Mucosa of gallbladder (tissue), 1 donor: ENCODE data around the gene MSH4. TPM values are rescaled to one million over a fixed set of nuclear protein-coding genes. Genes with fewer than 3 reads are reported as not detected.
"Not testable (repeated sequence)": the region's sequence is repeated elsewhere in the genome, so short reads cannot be mapped to it uniquely, and the experiment has no call there.

Experiments used
- DNase-seq: peaks from one replicate; pipeline ENCODE4 v3.0.0-alpha.2; 2020; ENCODE audit warnings: low spot score
- total RNA-seq: library from RNA; stranded (reverse); gene quantifications from one replicate; pipeline ENCODE4 v1.2.1, GENCODE V29; 2021
- donor health status: DM: no; HTN: no; CAD: no.

Gene MSH4
- total RNA-seq, 1 donor from 2014 or later: 0.32 TPM

DNA sequence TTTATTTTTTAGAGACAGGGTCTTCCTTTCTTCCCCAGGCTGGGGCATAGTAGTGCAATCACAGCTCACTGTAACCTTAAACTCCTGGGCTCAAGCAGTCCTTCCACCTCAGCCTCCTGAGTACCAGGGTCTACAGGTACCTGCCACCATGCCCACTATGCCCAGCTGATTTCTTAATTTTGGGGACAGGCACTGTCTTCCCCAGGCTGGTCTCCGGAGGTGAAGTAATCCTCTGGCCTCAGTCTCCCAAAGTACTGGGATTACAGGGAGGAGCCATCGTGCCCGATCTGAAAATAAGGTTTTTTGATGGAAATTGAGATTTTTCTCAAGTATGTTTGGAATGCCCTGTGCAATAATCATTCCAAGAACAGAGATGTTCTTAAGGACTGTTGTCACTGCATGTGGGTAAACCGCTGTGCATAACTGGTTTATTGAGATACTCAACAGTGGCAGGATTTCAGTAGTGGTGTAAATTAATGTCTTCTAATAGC lies 934 bp upstream of the MSH4 start:
- no peak for DNase-seq

DNA sequence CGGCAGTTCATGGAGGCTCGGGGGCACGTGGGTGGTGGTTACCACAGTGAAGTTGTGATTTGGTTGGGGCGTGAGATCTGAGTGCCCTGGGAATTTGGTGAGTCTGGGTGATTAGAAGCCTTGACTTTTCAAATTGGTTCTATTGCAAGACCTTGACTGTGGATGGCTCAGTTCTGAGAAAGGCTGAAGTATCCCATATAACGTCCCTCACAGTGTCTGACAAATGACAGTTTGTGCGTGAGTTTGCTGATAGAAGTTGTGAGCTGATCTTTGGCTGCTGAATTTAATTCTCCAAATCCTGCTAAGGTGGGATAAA lies 549 bp downstream of the MSH4 start:
- DNase-seq: no peak

DNA sequence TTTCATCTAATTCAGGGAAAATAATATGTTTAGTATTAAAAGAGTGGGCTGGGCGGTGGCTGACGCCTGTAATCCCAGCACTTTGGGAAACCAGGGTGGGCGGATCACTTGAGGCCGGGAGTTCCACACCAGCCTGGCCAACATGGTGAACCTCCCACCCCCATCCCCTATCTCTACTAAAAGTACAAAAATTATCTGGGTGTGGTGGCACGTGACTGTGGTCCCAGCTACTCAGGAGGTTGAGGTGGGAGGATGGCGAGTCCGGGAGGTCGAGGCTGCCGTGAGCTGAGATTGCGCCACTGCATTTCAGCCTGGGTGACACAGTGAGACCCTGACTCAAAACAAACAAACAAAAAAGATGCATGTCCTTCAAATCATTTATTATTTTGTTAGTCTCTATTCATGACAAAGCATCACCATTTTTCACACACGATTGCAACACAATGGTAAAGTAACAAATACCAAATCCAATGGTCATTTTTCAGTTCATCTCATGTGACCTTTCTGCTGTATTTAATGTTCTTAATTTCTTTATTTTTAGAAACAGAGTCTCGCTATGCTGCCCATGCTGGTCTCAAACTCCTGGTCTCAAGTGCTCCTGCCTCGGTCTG lies 1.0 kb downstream of the MSH4 start:
- DNase-seq: no peak

DNA sequence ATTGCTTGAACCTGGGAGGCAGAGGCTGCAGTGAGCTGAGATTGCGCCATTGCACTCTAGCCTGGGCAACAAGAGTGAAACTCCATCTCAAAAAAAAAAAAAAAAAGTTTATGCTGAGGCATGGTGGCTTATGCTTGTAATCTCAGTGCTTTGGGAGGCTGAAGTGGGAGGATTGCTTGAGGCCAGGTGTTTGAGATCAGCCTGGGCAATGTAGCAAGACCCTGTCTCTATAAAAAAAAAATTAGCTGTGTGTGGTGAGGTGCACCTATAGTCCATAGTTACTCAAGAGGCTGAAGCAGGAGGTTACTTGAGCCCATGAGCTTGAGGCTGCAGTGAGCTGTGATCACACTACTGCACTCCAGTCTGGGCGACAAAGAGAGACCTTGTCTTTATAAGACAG lies 4.8 kb downstream of the MSH4 start:
- not testable (repeated sequence) for DNase-seq

DNA sequence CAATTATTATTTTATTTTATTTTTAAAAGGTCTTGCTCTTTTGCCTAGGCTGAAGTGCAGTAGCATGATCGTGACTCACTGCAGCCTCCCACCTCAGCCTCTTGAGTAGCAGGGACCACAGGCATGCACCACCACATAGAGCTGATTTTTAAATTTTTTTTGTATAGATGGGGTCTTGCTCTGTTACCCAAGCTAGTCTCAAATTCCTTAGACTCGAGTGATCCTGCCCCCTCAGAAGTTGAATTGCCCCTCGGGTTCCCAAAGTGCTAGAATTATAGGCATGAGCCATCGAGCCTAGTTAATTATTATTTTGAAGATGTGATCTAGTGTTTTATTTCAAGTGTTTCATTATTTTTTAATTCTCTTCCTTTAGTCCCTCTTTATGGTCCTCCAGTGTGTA lies 12.2 kb downstream of the MSH4 start:
- no peak for DNase-seq

DNA sequence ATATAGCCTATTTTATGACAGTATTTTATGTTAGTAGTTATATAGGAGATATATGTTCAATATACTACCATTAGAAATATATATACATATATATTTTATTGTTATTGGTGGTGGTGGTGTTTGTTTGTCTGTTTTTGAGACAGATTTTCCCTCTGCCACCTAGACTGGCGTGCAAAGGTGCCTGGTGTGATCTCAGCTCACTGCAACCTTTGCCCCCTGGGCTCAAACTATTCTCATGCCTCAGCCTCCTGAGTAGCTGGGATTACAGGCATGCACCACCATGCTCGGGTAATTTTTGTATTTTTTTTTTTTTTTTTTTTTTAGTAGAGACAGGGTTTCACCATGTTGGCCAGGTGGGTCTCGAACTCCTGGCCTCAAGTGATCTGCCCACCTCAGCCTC lies 13.4 kb downstream of the MSH4 start:
- DNase-seq: not testable (repeated sequence)

DNA sequence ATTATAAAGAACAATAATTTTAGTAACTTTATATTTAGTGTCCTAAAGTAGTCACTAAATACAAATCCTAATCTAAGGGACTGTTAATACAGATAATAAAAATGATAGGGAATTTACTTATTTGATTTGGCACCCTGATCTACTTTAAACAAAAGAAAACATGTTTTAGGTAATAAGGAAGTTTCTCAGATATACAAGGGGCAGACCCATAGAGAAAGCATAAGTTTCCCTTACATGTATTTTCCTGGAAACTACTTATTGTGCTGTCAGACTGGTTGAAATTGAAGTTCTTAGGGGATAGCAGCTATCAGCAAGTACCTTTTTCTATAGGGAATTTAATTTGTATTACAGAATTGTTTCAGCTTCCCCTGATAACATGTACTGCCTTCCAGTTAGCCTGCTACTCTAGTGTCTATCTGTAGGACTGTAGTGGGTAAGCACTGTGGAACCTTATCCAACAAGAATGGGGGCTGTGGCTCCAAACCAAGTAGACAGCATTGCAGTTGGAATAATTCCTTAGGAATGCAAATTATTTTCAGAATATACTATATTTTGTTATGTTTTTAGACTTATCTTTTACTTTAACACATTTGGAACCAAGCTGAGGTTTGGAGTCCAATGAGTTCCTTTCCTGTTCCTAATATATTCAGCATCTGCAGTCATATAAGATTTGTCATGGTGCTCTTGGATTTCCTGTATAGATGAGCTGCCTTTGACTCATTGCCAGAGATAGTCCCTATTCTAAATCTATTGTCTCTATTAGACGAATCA lies 14.7 kb downstream of the MSH4 start:
- DNase-seq: no peak

DNA sequence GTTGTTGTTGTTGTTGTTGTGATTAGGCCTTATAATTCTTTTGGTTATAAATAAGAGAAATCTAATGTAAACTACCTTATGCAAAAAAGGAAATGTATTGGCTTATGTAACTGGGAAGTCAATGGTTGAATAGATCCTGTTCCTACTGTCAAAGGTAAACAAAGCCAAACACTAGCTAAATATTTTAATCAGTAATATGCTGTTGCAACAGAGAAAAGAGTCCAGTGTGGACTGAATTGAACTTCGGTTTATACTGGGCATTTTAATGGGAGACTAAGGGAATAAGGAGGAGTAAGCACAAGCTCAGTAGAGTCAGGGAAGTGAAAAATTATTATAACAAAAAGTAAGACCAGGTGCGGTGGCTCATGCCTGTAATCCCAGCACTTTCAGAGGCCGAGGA lies 15.4 kb downstream of the MSH4 start:
- DNase-seq: no peak

DNA sequence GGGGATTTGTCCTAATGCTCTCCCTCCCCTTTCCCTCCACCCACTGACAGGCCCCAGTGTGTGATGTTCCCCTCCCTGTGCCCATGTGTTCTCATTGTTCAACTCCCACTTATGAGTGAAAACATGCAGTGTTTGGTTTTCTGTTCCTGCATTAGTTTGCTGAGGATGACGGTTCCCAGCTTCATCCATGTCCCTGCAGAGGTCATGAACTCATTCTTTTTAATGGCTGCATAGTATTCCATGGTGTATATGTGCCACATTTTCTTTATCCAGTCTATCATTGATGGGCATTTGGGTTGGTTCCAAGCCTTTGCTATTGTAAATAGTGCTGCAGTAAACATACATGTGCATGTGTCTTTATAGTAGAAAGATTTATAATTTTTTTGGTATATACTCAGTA lies 26.9 kb downstream of the MSH4 start:
- DNase-seq: not testable (repeated sequence)

DNA sequence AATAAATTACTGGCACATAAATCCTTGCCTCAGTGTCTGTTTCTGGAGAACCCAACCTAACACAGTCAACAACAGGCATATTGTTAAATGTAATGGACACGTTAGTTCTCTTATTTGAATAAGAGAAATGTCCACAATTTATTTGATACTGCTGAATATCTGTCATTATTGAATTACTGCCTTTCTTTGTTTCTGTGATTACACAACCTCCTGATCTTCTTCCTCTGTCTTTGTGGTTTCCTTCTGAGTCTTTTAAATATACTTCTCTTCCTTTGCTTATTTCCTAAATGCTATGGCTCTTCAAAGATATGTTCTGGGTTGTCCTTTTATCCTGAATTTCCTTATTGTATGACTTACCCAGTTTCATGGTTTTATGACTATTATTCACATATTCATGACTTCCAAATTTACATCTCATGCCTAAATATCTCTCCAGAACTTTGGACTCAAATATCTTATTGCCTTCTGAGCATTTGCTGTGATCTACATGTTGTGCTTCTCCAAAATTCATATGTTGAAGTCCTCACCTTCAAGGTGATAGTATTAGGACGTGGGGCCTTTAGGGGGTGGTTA lies 39.9 kb downstream of the MSH4 start:
- DNase-seq: no peak

DNA sequence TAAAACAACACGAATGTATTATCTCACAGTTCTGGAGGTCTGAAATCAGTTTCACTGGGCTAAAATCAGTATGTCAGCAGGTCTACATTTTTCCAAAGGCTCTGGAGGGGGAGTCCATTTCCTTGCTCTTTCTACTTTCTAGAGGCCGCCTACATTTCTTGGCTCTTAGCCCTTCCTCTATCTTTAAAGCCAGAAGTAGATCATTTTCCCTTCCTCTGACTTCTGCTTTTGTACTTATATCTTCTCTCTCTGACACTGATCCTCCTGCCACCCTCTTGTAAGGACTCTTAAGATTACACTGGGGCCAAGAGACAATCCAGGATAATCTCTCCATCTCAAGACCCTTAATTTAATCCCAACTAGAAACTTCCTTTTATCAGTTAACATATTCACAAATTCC lies 41.4 kb downstream of the MSH4 start:
- DNase-seq: no peak

DNA sequence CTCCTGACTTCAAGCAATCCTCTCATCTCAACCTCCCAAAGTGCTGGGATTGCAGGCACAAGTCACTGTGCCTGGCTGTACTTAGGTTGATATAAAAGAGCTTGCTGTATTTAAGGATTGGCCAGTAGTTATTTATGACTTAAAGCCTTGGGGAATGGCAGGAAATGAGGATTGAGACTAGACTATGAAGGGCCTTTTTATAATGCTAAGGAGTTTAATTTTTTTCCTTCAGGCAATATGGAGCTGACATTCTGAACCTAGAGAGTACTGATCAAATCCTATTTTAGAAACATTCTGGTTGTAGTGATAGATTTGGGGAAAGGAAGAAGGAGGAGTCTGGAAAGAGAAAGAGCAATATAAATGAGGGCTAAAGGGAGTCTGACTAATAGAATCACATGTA lies 44.7 kb downstream of the MSH4 start:
- DNase-seq: no peak

DNA sequence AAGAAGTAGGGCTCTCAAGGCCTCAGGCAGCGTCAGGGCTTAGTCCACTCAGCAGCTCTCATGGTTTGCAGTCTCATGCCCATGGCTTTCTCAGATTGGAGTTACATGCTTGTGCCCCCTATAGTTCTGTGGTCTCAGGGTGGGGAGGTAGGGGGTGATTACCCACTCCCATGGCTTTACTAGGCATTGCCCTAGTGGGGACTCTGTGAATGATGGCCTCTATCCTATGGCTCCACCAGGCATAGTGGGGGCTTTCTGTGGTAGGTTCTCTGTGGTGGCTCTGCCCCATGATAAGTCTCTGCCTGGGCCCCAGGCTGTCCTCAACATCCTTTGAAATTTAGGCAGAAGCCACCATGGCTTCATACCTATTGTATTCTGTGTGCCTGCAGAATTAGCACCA lies 48.9 kb downstream of the MSH4 start:
- DNase-seq: no peak

DNA sequence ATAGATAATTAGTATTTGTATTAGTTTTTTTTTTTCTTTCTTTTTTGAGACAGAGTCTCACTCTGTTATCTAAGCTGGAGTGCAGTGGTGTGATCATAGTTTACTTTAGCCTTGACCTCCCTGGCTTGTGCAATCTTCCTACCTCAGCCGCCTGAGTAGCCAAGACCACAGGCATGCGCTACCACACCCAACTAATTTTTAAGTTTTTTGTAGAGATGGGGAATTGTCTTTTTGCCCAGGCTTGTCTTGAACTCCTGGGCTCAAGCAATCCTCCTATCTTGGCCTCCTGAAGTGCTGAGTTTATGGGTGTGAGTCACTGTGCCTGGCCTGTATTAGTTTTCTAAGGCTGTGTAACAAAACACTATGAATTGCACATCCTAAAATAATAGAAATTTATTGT lies 58.3 kb downstream of the MSH4 start:
- no peak for DNase-seq

DNA sequence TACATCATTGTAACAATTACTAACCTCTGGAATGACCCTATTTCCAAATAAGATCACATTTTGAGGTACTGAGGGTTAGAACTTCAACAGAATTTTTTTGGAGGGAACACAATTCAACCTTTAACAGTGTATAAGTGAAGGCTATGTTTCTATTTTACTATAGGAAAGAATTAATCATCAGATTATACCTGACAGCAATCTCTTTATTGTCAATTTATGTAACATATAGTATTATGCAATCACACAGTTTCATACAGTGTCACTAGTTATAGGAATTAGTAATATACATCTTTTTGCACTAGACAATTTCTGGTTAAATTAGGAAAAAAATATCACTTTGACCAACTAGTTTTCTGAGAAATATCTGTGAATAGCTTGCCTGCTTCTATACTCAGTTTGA lies 59.1 kb downstream of the MSH4 start:
- DNase-seq: no peak

DNA sequence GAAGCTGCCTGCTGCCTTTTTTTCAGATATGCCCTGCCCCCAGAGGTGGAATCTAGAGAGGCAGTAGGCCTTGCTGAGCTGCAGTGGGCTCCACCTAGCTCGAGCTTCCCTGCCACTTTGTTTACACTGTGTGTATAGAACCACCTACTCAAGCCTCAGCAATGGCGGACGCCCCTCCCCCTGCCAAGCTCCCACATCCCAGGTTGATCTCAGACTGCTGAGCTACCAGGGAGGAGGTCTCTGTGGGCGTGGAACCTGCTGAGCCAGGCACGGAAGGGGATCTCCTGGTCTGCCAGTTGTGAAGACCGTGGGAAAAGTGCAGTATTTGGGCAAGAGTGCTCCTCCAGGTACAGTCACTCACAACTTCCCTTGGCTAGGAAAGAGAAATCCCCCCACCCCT lies 65.1 kb downstream of the MSH4 start:
- no peak for DNase-seq

DNA sequence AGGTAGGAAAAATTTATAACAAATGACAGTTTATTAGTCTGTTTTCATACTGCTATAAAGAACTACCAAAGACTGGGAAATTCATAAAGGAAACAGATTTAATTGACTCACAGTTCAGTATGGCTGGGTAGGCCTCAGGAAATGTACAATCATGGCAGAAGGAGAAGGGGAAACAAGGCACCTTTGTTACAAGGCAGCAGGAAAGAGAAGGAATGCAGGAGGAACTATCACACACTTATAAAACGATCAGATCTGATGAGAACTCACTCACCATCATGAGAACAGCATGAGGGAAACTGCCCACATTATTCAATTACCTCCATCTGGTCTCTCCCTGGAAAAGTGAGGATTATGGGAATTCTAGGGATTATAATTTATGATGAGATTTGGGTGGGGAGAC lies 74.3 kb downstream of the MSH4 start:
- no peak for DNase-seq

DNA sequence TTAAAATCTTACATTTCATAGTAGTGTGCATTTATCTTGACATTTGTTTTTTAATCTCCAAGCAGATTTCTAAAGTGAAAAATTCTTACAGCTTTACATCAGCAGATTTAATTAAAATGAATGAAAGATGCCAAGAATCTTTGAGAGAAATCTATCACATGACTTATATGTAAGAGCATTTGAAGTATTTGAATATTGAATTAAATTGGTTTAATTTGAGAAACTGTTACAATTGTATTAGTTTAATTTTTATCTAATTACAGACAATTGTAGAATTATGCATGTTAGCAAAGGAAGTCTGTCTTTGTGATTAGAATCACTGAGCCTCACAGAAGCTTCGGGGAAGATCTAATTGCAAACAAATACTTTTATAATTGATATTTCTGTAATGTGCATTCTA lies 83.3 kb downstream of the MSH4 start:
- no peak for DNase-seq

DNA sequence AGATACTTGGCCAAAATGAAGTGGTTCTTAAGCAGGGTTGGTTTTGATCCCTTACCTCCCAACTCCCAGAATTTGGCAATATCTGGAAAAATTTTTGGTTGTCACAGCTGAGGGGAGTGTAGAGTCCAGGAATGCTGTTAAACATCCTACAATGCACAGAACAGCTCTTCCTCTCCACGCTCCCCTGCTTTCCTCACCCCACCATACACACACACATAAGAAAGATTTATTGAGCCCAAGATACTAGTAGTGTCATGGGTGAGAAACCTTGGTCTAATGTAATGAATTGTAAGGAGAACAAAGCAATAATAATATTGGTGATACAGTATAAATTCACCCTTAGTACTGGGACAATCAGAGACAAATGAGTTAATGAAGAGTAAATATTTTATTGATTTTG lies 87.8 kb downstream of the MSH4 start:
- no peak for DNase-seq

DNA sequence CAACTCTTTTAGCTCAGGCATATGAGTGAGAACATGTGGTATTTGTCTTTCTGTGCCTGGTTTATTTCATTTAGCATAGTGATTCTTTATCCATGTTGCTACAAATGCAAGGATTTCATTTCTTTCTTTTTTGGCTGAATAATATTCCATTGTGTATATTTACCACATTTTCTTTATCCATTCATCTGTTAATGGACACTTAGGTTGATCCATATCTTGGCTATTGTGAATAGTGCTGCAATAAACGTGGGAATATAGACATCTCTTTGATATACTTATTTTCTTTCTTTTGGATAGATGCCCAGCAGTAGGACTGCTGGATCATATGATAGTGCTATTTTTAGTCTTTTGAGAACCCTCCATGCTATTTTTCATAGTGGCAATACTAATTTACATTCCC lies 104.7 kb downstream of the MSH4 start:
- DNase-seq: no peak

DNA sequence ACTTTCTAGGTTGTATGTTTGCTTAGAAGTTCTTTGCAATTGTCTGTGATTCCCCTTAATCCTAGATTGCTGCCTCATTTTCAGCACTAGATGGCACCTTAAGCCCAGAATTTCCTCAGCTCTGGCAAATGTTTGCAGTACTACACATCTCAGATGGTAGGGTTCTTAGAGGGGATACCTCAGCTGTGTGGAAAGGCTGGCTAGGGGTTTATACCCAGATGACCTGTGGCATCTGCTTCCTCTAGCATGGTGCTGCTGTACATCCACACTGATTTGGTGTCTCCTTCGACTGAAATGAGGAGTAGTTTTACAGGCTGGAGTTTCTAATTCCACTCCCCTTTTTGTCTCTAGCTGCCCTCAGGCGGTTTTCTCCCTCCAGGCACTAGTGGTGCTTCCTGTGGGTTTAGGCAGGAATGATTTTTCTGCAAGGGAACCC lies 112.1 kb downstream of the MSH4 start:
- DNase-seq: no peak

DNA sequence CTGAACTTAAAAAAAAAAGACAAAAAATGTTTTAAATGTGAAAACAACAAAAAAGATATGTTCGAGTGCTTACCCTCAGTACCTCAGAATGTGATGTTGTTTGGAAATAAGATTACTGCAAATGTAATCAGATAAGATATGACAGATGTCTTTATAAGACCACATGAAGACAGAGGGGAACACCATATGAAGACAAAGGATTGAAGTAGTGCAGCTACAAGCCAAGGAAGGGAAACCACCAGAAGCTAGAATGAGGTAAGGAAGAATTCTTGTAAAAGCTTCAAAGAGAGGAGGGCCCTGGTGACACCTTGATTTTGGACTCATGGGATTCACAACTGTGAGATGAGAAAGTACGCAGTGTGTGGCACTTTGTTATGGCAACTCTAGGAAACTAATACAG lies 120.2 kb downstream of the MSH4 start:
- no peak for DNase-seq

DNA sequence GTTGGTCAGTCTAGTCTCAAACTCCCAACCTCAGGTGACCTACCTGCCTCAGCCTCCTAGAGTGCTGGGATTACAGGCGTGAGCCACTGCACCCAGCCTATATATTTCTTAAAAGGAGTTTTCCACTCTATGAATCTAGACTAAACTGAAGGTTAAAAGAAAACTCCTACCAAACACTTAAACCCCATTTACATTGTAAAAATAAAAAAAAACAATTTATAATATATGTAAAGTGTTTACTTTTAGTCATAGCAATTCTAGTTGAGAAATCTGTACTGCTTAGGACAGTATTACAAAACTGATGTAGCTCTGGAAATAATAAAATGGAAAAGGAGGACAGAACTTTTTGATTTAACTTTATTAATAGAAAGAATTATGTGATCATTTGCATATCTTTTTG lies 126.0 kb downstream of the MSH4 start:
- no peak for DNase-seq
